Astrocyte (in vitro differentiated cells and primary cell): Measurements from ENCODE around the gene NBPF3.

Experiments
- CTCF ChIP-seq: IDR thresholded peaks from 2 replicates; pipeline ENCODE4 v1.5.1; 2011; ENCODE audit warnings: low read depth, mild to moderate bottlenecking, inconsistent platforms, low read length, moderate library complexity; ENCODE audit not compliant: insufficient read depth
- EZH2 ChIP-seq: IDR thresholded peaks from 2 replicates; pipeline ENCODE4 v1.6.1; 2012; ENCODE audit warnings: mild to moderate bottlenecking, low read length, inconsistent platforms; ENCODE audit not compliant: insufficient read depth

DNA sequence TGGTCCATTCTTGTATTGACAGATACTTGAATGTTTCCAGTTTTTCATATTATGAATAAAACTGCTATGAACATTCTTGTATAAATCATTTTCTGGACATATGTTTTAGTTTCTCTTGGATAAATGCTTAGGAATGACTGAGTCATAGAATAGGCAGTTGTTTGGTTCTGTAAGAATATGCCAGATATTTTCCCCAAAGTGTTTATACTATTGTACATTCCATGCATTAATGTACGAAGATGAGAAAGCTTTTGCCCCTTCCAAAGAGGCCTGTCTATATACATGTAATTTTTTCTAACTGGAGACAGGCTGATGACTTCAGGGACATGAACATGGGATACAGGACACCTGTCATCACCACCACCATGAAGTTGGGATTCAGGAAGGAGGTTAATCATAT, 11.3 kb downstream of the NBPF3 start:
- no peak for TF ChIP-seq CTCF
- no peak for TF ChIP-seq EZH2
